GM20431 (cell line): ENCODE results near the gene DYTN.

Experiments used
- in situ Hi-C: fragments of 300-500 bp; cut with MseI, MboI; formaldehyde crosslinking; loops from one replicate; pipeline ENCODE4 v1.15.0; 2020; ENCODE audit warnings: low sequenced_read_pairs; ENCODE audit not compliant: unreplicated experiment

Gene DYTN

DNA sequence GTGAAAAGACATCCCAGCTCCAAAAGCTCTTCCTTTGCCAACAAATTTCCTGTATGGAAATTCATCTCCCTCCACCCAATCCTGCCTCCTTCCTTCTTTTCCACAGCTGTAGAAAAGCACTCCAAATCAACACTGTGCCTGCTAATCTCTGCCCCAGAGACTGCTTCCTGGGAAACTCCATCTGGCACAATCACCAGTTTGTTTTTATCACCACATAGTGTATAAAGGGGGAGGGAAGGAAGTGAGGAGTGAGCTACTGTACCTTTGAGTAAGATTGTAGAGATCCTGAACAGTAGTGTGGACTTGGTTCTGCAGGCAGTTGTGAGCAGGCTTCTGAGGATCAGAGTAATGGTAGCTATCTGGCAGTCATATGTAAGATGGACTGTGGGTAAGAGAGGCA is 90.6 kb downstream of the DYTN start:
- in situ Hi-C loops = no loop called here

- in situ Hi-C loops = no loop called here
These were observed 92.1 kb downstream of the DYTN start for GRCh38 chr2:206626108-206626507.

DNA sequence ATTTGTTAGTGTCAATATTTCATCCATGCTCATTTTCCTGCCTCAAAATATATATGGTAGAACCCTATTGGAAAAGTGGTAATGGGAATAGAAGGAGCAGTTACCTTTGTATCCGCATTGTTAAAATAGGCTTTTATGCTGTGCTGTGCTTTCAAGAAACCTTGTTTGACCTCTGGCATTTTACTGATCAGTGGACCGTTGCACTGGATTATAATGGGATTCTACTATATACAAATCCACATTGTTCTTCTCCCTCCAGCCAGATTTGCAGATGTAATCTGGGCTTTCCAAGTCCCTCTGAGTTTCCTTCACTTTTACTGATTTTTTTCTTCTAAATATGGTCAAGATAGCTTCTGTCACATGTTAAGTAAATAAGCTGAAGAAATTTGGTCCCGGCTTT is 99.2 kb downstream of the DYTN start:
- in situ Hi-C loops = no loop called here

GRCh38 chr2:206616151-206616550 is 102.0 kb downstream of the DYTN start:
- in situ Hi-C loops = no loop called here

- in situ Hi-C loops = no loop called here
These were observed 102.6 kb downstream of the DYTN start for GRCh38 chr2:206615417-206616089.

DNA sequence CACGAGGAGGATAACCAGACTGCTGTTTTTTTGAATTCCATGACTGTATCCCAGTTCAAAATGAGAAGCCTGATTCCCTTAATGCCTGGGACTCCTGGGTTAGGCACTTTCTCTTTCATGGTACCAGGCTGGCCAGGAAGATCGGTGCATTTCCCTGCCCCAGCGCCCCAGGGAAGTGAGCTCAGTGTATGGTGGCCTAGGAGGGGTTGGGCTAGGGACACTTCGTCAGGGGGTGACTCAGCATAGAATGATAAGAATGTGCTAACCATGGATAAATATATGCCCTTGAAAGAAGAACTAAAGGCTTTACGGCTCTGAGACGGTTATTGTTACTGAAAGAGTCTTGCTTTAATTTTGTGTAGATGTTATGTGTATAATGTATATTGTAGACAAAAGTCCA is 103.4 kb downstream of the DYTN start:
- in situ Hi-C loops = no loop called here

- in situ Hi-C loops = no loop called here
These were observed 106.5 kb downstream of the DYTN start for GRCh38 chr2:206611736-206612135.

- in situ Hi-C loops = no loop called here
These were observed 107.0 kb downstream of the DYTN start for GRCh38 chr2:206611191-206611590.

- in situ Hi-C loops = no loop called here
These were observed 107.7 kb downstream of the DYTN start for GRCh38 chr2:206610451-206610850.

DNA sequence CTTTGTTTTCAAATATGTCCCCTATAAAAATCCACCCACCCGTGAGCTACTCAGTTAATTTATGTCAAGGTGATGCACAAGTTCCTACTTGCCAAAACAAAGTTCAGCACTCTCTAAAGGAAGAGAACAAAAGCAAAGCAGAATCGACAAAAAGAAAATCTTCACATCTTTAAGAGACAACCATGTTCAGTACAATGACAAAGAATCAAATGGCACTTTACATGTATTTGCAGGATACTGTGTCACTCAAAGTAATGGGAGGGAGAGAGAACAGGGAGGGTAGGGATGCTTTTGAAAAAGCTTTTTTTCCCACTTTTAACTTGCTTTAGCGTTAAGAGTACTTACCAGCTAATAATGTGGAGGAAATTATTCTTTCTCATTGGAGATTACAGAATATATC is 115.0 kb downstream of the DYTN start:
- in situ Hi-C loops = no loop called here
